ENCODE measurements around the gene SYCP3.
A peak's percentile ranks its signal among the peaks of the same experiment; 100 is the strongest.

SYCP3 gene

GRCh38 chr12:101769865-101770264 is 30.6 kb upstream of the SYCP3 start:
- Mint-ChIP-seq H3K27me3 (no peaks in the 10 kb centered on the region), H3K27ac (no peak overlapping the region), H3K9me3 (no peaks in the 10 kb centered on the region), H3K4me1 (peaks cover 11% of the 10 kb centered on the region), H3K36me3 (peaks cover 43% of the 10 kb centered on the region), H3K4me3 (no peak overlapping the region)
- no peak for ATAC-seq

GRCh38 chr12:101768781-101769180 is 29.5 kb upstream of the SYCP3 start:
- no peak for ATAC-seq
- Mint-ChIP-seq H3K36me3 (peaks cover 43% of the 10 kb centered on the region), H3K4me3 (no peak overlapping the region)

DNA sequence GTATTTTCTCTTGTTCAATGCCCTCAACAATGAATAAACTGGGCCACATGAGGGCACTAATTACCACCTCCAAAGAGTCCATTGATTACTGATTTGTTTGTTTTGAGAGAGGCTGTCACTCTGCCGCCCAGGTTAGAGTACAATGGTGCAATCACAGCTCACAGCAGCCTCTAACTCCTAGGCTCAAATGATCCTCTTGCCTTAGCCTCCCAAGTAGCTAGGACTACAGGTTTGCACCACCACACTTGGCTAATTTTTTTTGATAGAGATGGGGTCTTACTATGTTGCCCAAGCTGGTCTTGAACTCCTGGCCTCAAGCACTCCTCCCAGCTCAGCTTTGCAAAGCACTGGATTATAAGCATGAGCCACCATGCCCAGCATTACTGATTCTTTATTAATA is 28.3 kb upstream of the SYCP3 start:
- Mint-ChIP-seq H3K9me3 (no peaks in the 10 kb centered on the region), H3K27me3 (no peaks in the 10 kb centered on the region), H3K4me1 (peaks cover 8% of the 10 kb centered on the region), H3K4me3 (no peak overlapping the region), H3K36me3 (peaks cover 37% of the 10 kb centered on the region), H3K27ac (no peak overlapping the region)
- ATAC-seq = no peak

More at GRCh38 chr12:101768781-101769180, 29.5 kb upstream of the SYCP3 start:
- Mint-ChIP-seq H3K27me3 (no peaks in the 10 kb centered on the region), H3K27ac (no peak overlapping the region), H3K4me1 (peaks cover 7% of the 10 kb centered on the region), H3K9me3 (no peaks in the 10 kb centered on the region)

DNA sequence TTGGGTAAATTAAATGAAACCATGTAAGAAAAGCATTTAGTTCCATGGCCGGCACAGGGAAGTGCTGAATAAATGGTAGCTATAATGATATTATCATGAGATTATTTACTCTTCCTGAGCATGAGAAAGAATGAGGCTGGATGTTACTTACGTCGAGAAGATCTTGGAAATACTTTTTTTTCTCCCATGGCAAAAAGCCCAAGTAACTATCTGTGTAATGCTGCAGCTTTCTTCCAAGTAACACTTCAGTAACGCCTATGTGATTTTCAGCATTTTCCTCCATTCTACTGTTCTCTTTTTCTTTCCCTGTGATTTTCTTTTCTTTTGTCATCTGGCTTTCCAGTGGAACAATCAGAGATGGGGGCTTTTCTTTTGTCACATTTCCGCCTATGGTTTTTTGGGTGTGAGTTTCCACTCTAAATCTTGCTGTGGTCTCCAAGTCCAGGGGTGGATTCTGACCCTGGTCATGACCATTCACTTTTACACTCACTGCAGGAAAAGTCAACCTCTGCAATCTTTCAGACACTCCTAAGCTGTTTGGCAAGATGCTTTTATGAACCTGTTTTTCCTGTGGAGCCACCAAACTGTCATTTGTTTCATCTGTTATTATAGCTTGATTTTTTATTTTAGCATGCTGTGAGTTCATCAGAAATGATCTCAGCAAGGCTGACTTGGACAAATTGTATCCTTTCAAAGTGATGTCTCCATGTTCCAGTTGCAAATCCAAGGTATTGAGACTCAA is 25.0 kb upstream of the SYCP3 start:
- H3K36me3 Mint-ChIP-seq = peaks cover 24% of the 10 kb centered on the region
- no peaks in the 10 kb centered on the region for H3K27me3 Mint-ChIP-seq
- H3K4me1 Mint-ChIP-seq = peaks cover 14% of the 10 kb centered on the region
- peak overlapping the region; percentile 46 for H3K27ac Mint-ChIP-seq
- H3K9me3 Mint-ChIP-seq = no peaks in the 10 kb centered on the region
- no peak for ATAC-seq
- H3K4me3 Mint-ChIP-seq = no peak overlapping the region

DNA sequence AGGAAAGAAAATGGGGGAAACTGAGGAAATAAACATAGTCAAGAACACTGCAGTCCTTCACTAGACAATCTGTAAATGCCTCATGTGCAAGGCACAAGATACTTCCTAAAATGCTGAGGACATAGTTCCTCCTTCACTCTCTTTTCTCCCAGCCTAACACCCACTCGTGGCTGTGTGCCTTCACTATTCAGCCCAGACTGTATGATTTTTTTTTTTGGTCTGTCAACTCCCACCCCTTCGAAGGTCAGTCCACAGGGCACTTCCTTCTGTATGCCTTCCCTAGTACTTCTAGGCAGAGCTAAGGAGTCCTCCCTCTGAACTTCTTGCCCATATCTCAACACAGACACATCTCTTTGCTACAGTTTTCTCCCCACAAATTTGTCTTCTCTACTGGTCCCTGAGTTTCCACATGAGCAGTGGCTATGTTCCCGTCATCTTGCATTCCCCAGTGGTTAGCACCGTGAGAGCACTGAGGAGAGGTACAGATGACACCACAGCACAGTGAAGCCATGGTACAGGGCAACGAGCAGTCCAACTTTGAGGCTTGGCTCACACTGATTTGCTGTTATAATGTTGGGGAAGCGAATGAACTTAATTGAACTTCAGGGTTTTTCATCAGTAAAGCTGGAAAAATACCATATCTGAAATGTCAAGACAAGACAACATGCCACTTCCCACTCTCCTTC is 24.1 kb upstream of the SYCP3 start:
- H3K36me3 Mint-ChIP-seq = peaks cover 22% of the 10 kb centered on the region
- peak overlapping the region; percentile 52 for H3K27ac Mint-ChIP-seq
- ATAC-seq = peak; percentile 39

GRCh38 chr12:101761781-101762180 is 22.5 kb upstream of the SYCP3 start:
- no peaks in the 10 kb centered on the region for H3K9me3 Mint-ChIP-seq
- peaks cover 27% of the 10 kb centered on the region for H3K36me3 Mint-ChIP-seq
- H3K27me3 Mint-ChIP-seq = no peaks in the 10 kb centered on the region
- no peak overlapping the region for H3K27ac Mint-ChIP-seq
- peaks cover 14% of the 10 kb centered on the region for H3K4me1 Mint-ChIP-seq
- no peak for ATAC-seq
- H3K4me3 Mint-ChIP-seq = no peak overlapping the region

More for the DNA sequence above, 24.1 kb upstream of the SYCP3 start:
- peaks cover 14% of the 10 kb centered on the region for H3K4me1 Mint-ChIP-seq
- H3K27me3 Mint-ChIP-seq = no peaks in the 10 kb centered on the region
- no peak overlapping the region for H3K4me3 Mint-ChIP-seq
- H3K9me3 Mint-ChIP-seq = no peaks in the 10 kb centered on the region

DNA sequence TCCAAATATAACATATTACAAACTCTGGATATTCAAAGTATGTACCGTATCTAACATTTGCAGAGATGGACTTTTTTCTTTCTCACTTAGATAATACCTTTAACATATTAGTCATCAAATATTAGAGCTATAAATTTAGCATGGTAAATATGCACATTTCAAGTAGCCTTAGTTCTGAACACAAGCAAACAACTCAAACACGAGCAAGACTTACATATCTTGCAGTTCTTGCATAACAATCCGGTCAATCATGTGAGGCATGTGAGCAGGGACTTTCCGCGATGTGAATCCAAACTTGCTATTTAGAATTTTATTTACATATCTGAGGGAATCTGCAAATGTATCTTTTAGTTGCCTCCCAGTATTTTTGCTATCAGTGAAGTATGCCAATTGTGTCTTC is 22.1 kb upstream of the SYCP3 start:
- no peak for ATAC-seq
- H3K4me3 Mint-ChIP-seq = no peak overlapping the region
- peaks cover 14% of the 10 kb centered on the region for H3K4me1 Mint-ChIP-seq
- peaks cover 26% of the 10 kb centered on the region for H3K36me3 Mint-ChIP-seq
- no peaks in the 10 kb centered on the region for H3K27me3 Mint-ChIP-seq
- H3K9me3 Mint-ChIP-seq = no peaks in the 10 kb centered on the region
- H3K27ac Mint-ChIP-seq = no peak overlapping the region

- Mint-ChIP-seq H3K4me1 (peaks cover 19% of the 10 kb centered on the region), H3K4me3 (no peak overlapping the region), H3K27ac (no peak overlapping the region), H3K36me3 (peaks cover 29% of the 10 kb centered on the region), H3K27me3 (no peaks in the 10 kb centered on the region), H3K9me3 (no peaks in the 10 kb centered on the region)
- ATAC-seq = no peak
Observed at GRCh38 chr12:101759396-101760047, 20.3 kb upstream of the SYCP3 start.

DNA sequence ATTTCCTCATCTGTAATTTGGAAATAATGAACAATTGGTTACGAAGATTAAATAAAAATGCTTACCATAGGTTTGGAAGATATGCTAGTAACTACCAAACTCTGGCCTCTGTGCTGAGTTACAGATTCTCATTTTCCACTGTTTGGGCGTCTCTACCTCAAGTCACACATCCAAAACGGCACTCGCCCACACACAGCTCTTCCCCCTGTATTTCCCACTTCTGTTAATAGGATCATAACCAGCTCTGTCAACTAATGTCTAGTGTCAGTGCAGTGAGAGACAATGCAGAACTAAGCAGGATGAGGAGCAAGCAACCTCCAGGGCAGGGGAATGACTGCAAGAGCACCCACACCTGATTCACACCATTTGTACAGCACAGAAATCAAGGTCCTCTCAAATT is 10.9 kb upstream of the SYCP3 start:
- H3K9me3 Mint-ChIP-seq = no peaks in the 10 kb centered on the region
- H3K36me3 Mint-ChIP-seq = peaks cover 81% of the 10 kb centered on the region

DNA sequence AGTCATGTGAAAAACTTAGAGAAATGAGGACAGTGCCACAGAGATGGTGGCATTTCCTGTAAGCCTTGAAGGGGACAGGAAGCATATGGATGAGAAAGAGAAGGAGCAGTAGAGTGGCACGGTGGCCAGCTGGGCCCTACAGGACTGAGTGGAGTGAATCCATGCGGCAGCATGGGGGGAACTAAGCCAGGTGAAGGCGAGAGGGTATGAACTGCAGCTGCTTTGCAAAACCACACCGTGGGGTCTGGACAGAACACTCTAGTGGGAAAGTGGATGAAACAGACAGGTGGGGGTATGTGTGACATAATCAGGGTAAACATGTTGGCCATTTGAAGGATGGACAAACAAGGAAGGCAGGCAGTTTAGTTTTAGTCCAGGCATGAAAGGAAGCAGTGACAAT is 10.4 kb upstream of the SYCP3 start:
- H3K9me3 Mint-ChIP-seq = no peaks in the 10 kb centered on the region
- ATAC-seq = no peak
- no peak overlapping the region for H3K4me3 Mint-ChIP-seq
- peak overlapping the region; percentile 50 for H3K27ac Mint-ChIP-seq
- no peaks in the 10 kb centered on the region for H3K27me3 Mint-ChIP-seq
- peaks cover 78% of the 10 kb centered on the region for H3K36me3 Mint-ChIP-seq
- H3K4me1 Mint-ChIP-seq = peaks cover 31% of the 10 kb centered on the region

More for the DNA sequence above, 10.9 kb upstream of the SYCP3 start:
- Mint-ChIP-seq H3K27me3 (no peaks in the 10 kb centered on the region), H3K4me1 (peaks cover 30% of the 10 kb centered on the region), H3K27ac (peak overlapping the region; percentile 50), H3K4me3 (no peak overlapping the region)
- no peak for ATAC-seq

DNA sequence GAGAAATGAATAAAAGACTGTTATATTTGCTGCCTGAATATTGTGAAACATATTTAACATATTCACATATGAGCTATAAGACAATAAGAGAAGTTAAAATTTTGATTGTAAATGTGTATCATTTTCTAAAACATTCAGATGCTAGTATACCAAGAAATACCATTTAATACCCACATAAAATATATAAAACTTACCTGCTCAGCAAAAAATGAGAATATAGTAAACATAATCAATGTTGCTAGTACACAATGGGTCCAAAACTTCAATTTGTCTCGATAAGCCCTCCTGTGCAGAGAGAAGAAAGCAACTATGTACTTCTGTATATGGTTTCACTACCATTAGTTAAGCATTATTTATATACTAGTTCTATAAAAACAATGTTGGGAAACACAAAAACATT is 9.6 kb upstream of the SYCP3 start:
- H3K27me3 Mint-ChIP-seq = no peaks in the 10 kb centered on the region
- H3K4me3 Mint-ChIP-seq = no peak overlapping the region
- H3K36me3 Mint-ChIP-seq = peaks cover 82% of the 10 kb centered on the region
- H3K4me1 Mint-ChIP-seq = peaks cover 38% of the 10 kb centered on the region
- H3K27ac Mint-ChIP-seq = peak overlapping the region; percentile 50
- ATAC-seq = no peak
- no peaks in the 10 kb centered on the region for H3K9me3 Mint-ChIP-seq

GRCh38 chr12:101747697-101748096 is 8.4 kb upstream of the SYCP3 start:
- Mint-ChIP-seq H3K4me1 (peaks cover 50% of the 10 kb centered on the region), H3K36me3 (peaks cover 82% of the 10 kb centered on the region), H3K27me3 (no peaks in the 10 kb centered on the region), H3K9me3 (no peaks in the 10 kb centered on the region), H3K27ac (peak overlapping the region; percentile 70), H3K4me3 (no peak overlapping the region)
- no peak for ATAC-seq

DNA sequence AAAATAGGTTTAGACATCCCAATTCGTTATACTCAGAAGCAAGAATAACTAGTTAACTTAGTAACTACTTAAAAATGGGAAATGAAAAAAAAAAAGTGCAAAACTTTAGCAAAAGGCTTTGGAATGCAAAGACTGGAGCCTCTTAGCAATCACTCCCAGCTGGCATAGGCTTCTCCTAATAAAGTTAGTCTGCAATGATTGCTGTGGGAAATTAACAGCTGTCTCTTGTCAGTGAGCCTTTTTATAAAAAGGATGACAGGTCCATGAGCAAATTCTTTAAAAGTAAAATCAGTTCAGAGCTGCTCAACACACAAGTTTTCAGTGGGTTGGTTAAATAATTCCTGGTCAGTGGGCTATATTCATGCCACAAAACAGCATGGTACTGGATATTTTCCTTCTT is 7.4 kb upstream of the SYCP3 start:
- H3K36me3 Mint-ChIP-seq = peaks cover 83% of the 10 kb centered on the region
- H3K4me1 Mint-ChIP-seq = peaks cover 56% of the 10 kb centered on the region
- no peak for ATAC-seq
- H3K4me3 Mint-ChIP-seq = no peak overlapping the region
- H3K27me3 Mint-ChIP-seq = no peaks in the 10 kb centered on the region
- H3K27ac Mint-ChIP-seq = peak overlapping the region; percentile 70
- H3K9me3 Mint-ChIP-seq = no peaks in the 10 kb centered on the region

DNA sequence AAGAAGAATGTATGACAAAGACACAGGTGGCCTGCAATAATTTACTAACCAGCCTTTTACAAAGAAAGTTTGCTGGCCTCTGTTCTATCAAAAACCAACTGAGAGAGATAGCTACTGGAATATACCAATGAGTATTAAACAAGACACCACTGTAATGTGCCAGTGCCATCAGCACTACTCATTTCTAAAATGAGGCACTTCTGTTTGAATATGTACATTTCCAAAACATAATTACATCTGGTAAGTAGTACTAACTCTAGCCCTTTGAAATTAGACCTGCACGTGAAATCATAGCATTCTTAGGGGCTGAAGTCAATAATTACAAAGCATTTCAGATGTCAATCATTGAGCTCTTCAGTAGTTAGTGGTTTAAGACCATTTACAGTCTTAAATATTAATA is 6.9 kb upstream of the SYCP3 start:
- H3K27ac Mint-ChIP-seq = no peak overlapping the region
- peaks cover 60% of the 10 kb centered on the region for H3K4me1 Mint-ChIP-seq
- H3K27me3 Mint-ChIP-seq = no peaks in the 10 kb centered on the region
- no peak overlapping the region for H3K4me3 Mint-ChIP-seq
- no peak for ATAC-seq
- H3K36me3 Mint-ChIP-seq = peaks cover 83% of the 10 kb centered on the region
- H3K9me3 Mint-ChIP-seq = no peaks in the 10 kb centered on the region

- Mint-ChIP-seq H3K9me3 (no peaks in the 10 kb centered on the region), H3K4me3 (no peak overlapping the region), H3K27ac (peak overlapping the region; percentile 99), H3K36me3 (peaks cover 81% of the 10 kb centered on the region), H3K4me1 (peaks cover 63% of the 10 kb centered on the region), H3K27me3 (no peaks in the 10 kb centered on the region)
- ATAC-seq = no peak
Observed at GRCh38 chr12:101745481-101745880, 6.2 kb upstream of the SYCP3 start.
